GM12801 (cell line): Measurements from ENCODE around the gene NANOG.
"Not testable (repeated sequence)": the region's sequence is repeated elsewhere in the genome, so short reads cannot be mapped to it uniquely, and the experiment has no call there.

Experiments used
- CTCF ChIP-seq: IDR thresholded peaks from one replicate; pipeline ENCODE4 v1.5.1; 2011; ENCODE audit warnings: control low read depth; ENCODE audit not compliant: insufficient read length; ENCODE audit errors: extremely low read depth

The NANOG gene

GRCh38 chr12:7788884-7789528 lies at the start of gene NANOG:
Gene NANOG (plus strand): TSS chr12:7789402. CDS start chr12:7789615, 213 bp downstream.
- TF ChIP-seq CTCF, result not testable (repeated sequence)

GRCh38 chr12:7747246-7747645 lies 42.0 kb upstream of the NANOG start, which contains the start of gene CLEC4C:
Gene CLEC4C (minus strand): TSS chr12:7747375. CDS start chr12:7747348, 27 bp downstream.
- no peak for TF ChIP-seq CTCF

- TF ChIP-seq CTCF, result no peak
These were observed 40.4 kb upstream of the NANOG start for GRCh38 chr12:7748852-7749251.

- TF ChIP-seq CTCF, result no peak
These were observed 39.8 kb upstream of the NANOG start for GRCh38 chr12:7749442-7749841.

- TF ChIP-seq CTCF, result no peak
These were observed 38.9 kb upstream of the NANOG start for GRCh38 chr12:7750350-7750749.

- no peak for TF ChIP-seq CTCF
These were observed 37.8 kb upstream of the NANOG start for GRCh38 chr12:7751394-7751793.

- TF ChIP-seq CTCF, result no peak
These were observed 32.2 kb upstream of the NANOG start for GRCh38 chr12:7756993-7757392.
